PC-3 (cell line): ENCODE results near the gene DGCR2.

ENCODE experiments used
- CTCF ChIP-seq: fragments of 300-600 bp; sonication (generic); conservative IDR thresholded peaks from 2 replicates; pipeline ENCODE4 v1.5.1; 2017; ENCODE audit warnings: antibody characterized with exemption, low read depth, mild to moderate bottlenecking, low read length
- EZH2 ChIP-seq: fragments of 300-600 bp; sonication (generic); IDR thresholded peaks from one replicate; pipeline ENCODE4 v1.6.1; 2017; ENCODE audit warnings: antibody characterized with exemption, mild to moderate bottlenecking, low read length; ENCODE audit not compliant: unreplicated experiment

GRCh38 chr22:19134176-19134831, 12.1 kb upstream of the DGCR2 start:
- no peak for TF ChIP-seq CTCF
- TF ChIP-seq EZH2: no peak
